Limb (tissue), 2 donors: ENCODE results near the gene CELSR1.
"Not testable (repeated sequence)": the region's sequence is repeated elsewhere in the genome, so short reads cannot be mapped to it uniquely, and the experiment has no call there.

Source experiments
- DNase-seq, 2 donors: peaks; one replicate each; pipeline ENCODE4 v3.0.0-alpha.2; 2016; ENCODE audit errors: extremely low spot score in 2 of 2

CELSR1 gene

DNA sequence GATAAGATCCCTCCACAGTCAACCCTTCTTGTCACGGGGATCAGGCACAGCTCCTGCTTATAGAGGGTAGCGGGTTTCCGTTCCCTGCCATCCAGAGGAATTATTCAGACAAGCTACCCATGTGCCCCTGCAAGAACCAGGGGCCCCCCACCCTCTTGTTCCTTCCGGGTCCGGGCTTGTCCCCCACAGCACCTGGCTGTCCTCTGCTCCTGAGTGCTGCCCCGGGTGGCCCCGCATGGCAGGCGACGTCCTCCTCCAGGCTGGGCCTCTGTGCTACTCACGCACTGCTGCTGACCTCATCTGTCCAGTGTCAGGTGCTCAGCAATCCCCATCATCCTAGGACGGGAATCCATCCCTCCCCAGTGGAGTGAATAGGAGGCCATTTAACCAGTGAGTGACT lies 24.7 kb downstream of the CELSR1 start:
- DNase-seq: no peak

DNA sequence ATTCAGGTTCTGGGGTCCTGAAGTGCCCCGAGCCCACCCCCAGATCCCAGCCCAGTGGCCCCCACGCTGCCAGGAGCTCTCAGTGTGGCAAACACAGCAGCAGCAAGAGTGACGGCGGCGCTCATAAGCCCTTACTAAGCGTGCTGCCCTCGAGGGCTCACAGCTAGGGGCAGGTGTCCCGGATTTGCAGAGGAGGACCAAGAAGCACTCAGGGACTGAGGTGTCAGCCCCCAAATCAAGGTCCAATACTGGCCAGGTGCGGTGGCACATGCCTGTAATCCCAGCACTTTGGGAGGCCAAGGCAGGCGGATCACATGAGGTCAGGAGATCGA lies 25.4 kb downstream of the CELSR1 start:
- no peak for DNase-seq

DNA sequence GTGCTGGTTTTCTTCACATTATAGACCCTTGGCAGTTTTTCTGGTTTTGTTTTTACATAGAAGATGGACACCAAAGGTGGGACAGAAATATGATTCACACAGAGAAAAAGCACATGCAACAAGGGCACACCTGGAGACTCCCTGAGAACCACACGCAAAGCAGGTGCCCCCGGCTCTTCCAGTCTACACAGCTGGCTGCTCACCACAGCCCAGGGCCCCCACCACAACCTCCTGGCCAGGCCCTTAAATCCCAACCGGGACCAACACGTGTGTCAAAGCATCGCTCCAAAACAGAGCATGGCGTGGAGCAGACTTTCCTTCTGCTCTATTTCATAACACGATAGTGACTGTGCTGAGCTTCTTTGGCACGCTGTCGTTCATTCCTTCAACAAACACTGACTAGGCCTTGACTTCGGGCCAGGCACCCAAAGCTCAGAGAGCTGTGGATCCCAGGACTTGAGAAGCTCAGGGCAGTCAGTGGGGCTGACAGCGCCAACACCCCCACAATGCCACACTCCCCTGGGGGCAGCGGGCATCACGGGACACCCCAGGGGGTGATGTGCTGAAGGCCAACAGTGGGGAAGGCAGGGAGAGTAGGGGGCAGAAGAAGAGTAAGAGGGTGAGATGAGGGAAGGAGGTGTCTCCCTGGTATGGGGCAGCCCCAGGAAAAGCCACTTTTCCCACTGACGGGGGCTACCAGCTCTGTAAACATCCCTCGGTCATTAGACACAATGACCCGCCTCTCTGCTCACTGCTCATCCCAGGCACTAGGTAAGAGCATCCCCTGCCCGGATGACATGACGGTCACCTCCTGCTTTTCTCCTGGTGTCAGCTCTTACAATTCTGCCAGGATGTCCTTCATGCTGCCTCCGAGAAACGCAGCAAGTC lies 26.0 kb downstream of the CELSR1 start:
- no peak for DNase-seq

DNA sequence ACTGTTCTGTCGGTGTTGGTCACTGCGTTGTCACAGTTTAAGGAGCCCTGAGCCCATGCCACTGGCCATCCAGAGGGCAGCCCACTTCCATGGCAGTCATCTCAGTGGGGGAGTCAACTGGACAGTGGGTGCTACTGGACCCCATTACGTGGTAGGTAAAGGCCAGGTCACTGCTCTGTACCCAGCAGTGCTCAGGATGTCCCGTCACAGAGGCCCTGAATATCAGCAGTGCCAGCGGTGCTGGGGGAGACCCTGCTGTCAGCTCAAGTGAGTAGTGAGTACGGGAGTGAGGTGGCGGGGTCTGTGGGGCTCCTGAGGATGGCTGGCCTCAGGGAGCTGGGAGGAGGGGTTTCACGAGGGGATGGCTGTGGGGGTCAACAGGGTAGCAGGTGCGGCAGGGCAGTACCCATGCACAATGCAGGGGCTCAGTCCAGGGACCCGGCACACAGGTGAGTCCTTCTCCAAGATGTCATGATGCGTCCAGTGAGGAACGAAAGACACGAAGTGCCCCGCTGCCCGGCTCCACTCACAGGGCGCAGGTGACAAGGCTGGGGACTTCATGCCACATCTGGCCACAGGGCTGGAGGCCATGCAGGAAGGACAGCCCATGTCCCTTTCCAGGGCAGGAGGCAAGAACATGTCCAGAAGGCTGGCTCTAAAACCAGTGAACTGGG lies 27.9 kb downstream of the CELSR1 start:
- no peak for DNase-seq

DNA sequence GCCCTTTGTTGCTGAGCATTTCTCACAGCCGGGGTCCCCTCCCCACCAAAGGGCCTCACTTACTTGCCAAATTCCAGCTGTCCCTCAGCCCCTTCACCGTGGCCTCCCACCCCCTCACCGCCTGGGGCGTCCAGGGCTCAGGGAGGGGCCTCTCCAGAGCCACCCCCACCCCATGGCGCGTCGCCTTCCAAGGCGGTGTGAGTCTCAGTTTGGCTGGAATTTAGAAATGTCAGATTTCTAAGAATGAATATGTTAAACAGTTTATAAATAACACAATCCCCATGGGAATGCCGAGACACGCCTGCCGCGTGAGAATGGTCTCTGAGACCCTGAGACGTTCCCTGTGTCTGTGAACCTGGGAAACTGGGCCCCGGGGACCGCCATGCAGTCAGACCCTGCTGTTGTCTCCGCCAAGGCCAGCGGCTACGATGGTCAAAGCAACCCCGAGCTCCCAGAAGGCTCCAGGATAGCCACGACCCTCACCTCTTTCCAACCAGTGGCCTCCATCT lies 28.9 kb downstream of the CELSR1 start:
- peak in 1 of 2 donors; percentile 63 for DNase-seq

DNA sequence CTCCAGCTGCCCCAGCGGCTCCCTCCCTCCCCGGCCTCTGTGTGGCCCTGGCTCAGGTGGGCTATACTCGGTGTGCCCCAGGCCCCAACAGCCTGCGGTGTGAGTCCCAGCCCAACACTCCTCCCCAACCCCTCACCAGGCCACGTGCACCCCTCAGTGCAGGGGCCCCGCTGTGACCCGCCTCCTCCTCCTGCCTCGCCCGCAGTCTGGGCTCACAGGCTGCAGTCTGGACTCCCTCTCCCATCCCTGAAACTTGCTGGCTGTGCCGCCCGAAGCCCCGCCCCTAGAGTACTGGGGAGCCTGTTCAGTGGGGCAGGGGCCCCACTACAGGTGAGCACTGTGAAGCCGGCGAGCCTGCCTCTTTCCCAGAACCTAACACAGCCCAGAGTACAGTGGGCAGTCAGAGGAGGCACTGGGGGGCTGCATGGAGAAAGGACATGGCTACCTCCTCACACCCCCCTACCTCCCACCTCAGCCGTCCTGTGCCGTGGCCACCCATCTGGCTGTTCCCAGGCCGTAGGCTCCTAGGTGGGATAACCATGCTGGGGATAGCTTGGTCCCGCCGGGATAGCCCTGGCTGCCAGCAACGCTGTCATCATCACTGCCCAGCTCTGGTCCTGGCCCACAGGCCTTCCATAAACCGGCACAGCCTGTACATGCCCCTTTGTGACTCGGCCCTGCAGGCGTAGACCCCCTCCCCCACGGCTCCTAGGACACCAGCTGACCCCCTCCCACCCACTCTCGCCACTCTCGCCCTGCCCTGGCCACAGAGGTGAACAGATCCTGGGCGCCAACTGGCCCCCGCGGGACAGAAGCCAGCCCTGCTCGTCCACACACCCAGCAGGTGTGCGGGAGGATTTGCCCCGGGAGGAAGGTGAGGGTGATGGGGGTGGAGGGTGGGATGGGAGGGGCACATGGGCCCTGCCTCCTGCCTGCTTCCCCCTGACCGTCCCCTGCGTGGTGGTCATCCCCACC lies 29.7 kb downstream of the CELSR1 start:
- no peak for DNase-seq

DNA sequence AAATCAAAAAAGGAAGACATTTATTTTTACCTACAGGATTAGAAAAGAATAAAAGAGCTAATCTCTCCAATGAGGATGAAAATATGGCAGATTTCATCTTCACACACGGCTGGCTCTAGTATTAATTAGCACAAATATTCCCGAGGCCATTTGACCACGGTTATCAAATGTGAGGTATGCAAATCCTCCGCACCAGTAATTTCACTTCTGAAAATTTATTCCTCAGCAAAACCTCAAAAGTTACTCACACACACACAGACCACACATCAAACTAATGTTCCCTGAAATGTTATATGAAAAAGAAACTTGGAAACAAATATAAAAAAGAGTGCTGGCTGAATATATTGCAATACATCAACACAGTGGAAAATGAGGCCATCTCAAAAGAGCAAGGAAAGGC lies 32.8 kb downstream of the CELSR1 start:
- DNase-seq: no peak

DNA sequence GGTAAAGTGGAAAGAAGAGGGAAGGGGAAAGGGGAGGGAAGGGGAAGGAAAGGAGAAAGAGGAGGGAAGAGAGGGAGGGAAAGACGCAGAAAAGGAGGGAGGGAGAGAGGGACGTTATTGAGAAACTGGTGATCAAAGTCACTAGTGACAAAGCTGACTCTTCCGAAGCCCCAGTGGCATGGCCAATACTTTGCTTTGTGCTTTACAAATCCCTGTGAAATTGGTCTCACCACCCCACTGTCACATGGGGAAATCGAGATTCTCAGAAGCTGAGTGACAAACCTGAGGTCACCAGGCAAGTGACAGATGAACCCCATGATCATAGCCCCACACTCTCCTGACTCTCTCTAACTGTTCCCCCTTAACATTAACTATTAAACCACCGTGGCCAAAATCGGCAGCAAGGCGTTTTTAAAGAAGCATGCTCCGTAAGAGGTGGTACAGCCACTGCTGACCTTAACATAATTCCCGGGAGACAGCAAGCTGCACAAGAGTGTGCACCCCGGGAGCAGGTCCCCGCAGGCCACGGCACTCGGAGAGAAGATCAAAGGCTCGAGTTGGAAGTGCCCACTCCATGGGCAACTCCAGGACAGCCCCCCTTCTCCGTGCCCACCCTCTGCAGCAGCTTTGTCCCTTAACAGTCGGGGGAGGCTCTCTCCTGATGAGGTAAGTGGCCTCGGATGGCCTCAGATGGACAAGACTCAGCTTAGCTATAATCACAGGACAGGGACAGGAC lies 34.8 kb downstream of the CELSR1 start:
- DNase-seq: no peak

DNA sequence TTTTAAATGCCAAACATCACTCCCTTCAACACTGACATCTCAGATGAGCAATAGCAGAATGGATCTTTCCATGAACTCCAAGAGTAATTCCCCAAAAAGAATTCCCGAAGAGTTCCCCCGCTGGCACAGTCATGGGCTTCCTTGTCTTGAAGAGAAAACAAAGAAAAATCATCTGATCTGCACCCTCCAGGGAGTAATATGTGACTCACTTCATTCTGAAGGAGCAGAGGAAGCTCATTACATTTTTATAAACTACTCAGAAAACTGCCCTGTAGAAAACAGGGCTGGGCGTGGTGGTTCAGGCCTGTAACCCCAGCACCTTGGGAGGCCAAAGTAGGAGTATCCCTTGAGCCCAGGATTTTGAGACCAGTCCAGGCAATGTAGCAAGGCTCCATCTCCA lies 35.7 kb downstream of the CELSR1 start:
- no peak for DNase-seq

DNA sequence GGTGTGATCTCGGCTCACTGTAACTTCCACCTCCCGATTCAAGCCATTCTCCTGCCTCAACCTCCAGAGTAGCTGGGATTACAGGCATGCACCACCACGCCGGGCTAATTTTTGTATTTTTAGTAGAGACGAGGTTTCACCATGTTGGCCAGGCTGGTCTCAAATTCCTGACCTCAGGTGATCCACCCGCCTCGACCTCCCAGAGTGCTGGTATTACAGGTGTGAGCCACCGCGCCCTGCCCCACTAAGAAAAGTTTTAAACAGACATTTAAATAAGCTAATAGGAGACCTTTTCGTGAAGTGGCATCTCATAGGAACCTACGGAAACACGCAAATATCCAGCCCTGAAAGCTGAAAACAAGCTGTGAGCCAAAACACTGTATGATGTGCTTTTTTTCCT lies 36.2 kb downstream of the CELSR1 start:
- DNase-seq: not testable (repeated sequence)

DNA sequence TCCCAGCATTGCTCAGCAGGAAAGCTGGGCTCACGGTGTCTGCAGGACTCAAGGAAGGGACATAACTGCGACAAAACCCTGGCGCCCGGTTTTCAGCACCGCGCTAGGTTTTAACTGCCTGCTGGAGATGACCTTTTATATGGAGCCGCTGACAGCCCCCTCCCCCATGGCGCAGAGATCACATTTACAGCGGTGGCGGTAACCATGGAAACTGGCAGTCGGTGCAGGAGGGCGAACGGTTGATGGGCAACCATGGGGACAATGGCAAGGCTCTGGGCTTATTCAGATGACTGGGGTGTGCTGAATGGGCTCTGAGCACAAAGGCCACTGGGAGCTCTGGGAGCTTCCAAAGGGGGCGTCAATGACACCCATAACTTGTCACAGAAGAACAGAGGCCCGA lies 37.2 kb downstream of the CELSR1 start:
- DNase-seq: peak in 1 of 2 donors; percentile 72

DNA sequence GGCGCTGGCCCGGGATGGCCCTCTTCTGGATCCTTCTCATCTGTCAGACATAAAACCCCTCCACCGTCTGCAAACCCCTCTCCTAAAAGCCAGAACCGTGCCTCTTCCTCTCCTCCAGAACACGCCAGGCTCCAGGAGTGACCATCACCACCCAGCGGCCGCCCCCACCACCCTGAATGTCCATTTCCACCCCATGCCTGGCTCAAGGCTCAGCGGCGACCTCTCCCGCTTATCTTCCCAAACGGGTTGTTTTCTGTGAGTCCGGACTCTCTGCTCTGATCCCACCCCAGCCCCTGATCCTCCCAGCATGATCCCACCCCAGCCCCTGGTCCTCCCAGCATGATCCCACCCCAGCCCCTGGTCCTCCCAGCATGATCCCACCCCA lies 37.6 kb downstream of the CELSR1 start:
- DNase-seq: peak in 1 of 2 donors; percentile 35

DNA sequence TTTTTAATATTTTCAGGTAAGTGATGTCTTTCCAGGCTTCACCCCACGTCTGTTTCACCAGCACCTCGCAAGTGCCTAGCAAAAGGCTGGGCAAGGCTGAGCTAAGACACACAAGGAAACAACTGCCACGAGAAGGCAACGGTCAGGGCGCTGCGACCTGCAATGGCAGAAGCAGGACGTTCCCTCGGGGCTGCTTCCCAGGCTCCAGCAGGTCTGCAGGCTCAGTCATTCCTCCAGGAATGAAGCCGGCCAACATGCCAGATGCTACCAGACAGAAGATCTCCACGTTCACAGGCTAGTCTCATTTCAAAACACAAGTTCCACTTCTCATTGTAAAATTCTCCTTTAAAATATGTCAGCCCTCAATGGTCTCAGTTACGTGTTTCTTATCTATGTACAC lies 45.5 kb downstream of the CELSR1 start:
- DNase-seq: no peak

DNA sequence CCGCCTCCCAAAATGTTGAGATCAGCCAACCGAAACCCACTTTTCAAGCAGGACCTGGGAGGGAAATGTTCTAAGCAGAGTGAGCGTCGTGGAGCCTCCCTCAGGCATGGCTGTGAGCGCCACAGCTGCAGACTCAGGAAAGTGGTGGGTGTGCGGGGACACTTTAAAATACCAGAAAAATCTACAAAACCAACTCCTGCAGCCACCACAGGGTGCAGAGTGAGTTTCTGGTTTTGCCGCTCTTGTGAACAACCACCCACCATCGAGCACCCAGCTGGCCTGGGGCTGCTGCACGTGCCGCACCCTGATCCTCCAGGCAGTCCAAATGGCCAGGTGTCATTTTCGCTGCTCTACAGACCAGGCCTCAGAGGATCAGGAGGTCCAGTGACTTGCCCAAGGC lies 46.9 kb downstream of the CELSR1 start:
- no peak for DNase-seq

DNA sequence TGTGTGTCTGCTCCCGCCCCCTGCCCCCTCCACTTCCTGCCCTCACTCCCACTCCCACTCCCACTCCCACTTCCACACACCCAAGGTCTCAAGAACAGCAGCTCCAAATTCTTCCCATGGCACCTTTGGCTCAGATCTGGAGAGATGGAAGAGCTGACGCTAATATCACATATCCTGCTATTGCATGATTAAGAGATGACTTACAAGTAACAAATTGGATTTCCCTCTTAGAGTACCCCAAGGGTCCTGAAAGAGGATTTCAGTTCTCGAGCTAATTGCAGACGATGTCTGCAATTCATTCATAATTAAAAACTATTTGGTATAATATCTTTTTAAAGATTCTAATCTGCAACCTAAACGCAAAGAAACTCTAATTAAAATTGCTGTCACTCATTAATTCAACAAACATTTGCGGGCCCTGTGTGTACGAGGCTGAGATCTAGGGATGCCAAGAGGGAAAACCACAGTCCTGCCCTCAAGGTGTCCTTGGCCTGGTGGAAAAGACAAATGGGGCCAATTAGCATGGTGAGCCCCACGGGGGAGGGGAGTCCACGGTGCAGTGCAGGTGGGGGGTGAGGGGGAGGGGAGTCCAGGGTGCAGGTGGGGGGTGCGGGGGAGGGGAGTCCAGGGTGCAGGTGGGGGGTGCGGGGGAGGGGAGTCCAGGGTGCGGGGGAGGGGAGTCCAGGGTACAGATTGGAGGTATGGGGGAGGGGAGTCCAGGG lies 50.3 kb downstream of the CELSR1 start:
- no peak for DNase-seq

DNA sequence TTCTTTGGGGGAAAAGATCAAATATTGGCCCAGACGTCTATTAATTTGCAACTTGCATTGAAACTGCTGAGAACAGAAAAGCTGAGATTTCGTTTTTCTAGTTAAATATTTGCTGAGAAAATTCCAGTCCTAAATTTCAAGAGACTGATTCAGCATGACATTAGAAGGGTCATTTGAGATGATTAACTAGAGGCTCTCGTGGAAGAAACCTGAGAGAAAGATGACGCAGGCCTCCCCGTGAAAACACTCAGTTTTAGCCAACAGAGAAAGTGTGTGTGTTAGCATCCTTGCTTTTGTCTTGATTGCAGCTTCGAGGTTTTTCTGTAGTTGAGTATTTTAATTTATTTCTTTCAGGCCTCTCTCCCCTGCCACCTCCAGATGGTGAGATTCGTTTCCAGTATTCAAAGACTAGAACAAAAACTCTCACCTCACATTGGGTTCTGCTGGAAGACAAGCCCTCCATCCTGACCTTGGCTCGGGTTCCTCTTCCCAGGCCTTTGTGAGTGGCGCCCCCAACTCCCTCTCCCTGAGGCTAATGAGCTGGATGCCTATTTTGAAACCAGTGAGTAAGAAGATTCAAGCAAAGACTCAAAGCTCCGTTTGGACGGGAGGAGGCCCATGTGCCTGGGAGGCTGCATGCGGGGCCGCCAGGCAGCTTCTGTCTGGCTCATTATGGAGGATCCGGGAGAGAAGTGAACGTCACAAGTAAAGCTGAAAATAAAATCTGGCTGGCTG lies 52.4 kb downstream of the CELSR1 start:
- peak in 1 of 2 donors; percentile 43 for DNase-seq

DNA sequence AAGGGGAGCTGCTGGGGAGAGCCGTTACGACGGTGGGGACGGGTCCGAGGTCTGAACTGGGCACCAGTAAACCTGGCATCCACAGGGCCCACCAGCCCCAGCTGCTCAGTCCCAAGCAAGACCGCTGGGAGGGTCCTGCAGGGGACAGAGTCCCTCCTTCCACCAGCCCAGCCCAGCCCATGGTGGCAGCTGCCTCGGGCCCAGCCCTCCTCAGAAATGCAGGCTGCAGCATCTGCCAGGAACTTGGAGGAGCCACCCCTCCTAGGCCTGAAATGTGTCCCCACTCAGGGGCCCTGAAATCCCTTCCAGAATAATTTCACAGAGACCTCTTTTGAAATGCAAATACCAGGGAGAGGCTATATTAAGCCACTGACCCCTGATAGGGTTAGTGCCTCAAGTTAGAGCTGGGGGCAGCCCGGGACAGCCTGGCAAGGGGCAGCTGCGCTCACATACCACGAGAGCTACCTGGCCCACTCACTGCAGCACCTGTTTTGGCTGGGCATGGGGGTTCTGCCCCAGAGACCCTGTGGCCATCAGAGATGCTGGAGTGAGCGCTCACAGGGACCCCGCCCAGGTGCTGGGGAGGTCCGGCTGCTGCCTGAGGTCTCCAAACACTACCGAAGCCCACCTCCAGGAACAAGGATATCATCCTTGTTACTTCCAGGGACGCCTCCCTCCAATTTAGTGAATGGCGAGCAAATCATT lies 53.1 kb downstream of the CELSR1 start:
- peak in 1 of 2 donors; percentile 48 for DNase-seq

DNA sequence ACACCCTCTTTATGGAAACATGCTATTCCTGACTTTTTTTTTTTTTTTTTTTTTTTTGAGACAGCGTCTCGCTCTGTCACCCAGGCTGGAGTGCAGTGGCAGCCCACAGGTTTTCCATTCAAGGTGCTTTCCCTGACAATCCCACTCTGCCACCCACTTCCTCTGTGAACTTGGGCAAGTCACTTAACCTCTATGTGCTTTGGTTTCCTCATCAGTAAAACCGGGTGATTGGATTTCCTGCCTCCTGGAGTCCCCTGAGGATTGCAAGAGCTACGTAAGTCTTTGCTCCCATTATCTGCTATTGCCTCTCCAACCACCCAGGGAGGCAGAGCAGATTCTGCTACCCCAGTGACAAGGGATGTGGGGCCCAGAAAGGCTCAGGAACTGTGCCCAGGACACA lies 54.1 kb downstream of the CELSR1 start:
- no peak for DNase-seq

DNA sequence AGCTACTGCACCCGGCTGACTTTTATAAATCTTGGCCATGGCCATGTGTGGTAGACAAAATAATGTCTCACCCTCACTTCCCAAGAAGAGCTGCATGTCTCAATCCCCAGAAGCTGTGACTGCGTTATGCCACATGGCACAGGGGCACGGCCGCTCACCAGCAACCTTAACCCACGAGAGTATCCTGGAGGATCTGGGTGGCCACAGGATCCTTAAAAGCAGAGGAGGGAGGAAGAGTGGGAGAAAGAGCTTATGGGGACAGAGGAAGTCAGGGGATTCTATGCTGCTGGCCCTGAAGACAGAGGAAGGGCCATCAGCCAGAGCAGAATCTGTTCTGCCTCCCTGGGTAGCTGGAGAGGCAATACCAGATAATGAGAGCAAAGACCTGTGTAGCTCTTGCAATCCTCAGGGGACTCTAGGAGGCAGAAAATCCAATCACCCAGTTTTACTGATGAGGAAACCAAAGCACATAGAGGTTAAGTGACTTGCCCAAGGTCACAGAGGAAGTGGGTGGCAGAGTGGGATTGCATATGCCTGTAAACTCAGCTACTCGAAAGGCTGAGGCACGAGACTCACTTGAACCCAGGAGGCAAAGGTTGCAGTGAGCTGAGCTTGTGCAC lies 55.3 kb downstream of the CELSR1 start:
- no peak for DNase-seq
